HepG2 (cell line): ENCODE results near the gene ANXA2. TPM values are rescaled to one million over a fixed set of nuclear protein-coding genes. Genes with fewer than 3 reads are reported as not detected.

Experiments
- ATAC-seq: fragments of 200-7000 bp; cut with Tn5 transposase; 3 replicates; pipeline ENCODE4 v1.9.1; 2020; ENCODE audit warnings: mild to moderate bottlenecking, moderate library complexity
- BruUV-seq: library from RNA; stranded (reverse); fragments of 400-500 nt; replicated peaks from 2 replicates; lab custom pipeline; 2021; lab: Mats Ljungman, UMichigan
- CTCF ChIA-PET: fragments of 300-600 bp; formaldehyde crosslinking; extraction: SDS; loops from one replicate; lab custom pipeline; 2021; ENCODE audit warnings: low total read pairs, inconsistent platforms, low intra/inter-chr PET ratio; lab: Yijun Ruan, JAX
- POLR2A ChIA-PET: fragments of 350-600 bp; sonication (Branson Sonifier 250); formaldehyde crosslinking; loops from one replicate; lab custom pipeline; 2020; ENCODE audit warnings: antibody characterized with exemption, inconsistent platforms; lab: Yijun Ruan, JAX
- DNase-seq: peaks from one replicate; pipeline ENCODE4 v3.0.0-alpha.2; 2015; ENCODE audit warnings: low spot score
- FAIRE-seq: peaks from 3 replicates; lab custom pipeline; 2011; peaks lifted over from hg19 to GRCh38; lab: Jason Lieb, UNC
- H2AFZ ChIP-seq: one replicate; pipeline ENCODE4 v1.6.1; 2011; ENCODE audit warnings: low read length, inconsistent platforms
- H3K27ac ChIP-seq: fragments of 300-600 bp; 3 replicates; pipeline ENCODE4 v1.8.0; 2011; ENCODE audit warnings: mixed run types, mild to moderate bottlenecking, mixed read lengths, low read length, inconsistent platforms; ENCODE audit not compliant: insufficient read depth; ENCODE audit errors: extremely low read length
- H3K27me3 ChIP-seq, 2 experiments: fragments of 200-600 bp in 1 of 2; 2 replicates in 1 of 2; 3 replicates in 1 of 2; pipeline versions ENCODE4 v1.6.0 to v1.8.0; 2011; ENCODE audit warnings: low read length in 2 of 2, mild to moderate bottlenecking in 2 of 2, moderate library complexity in 2 of 2, inconsistent platforms in 1 of 2; ENCODE audit not compliant: insufficient read depth in 2 of 2, control insufficient read depth in 1 of 2
- H3K36me3 ChIP-seq, 2 experiments: fragments of 200-600 bp in 1 of 2; replicated peaks in 1 of 2; 2 replicates in 1 of 2; 3 replicates in 1 of 2; pipeline versions ENCODE4 v1.5.1 to v1.8.0; 2011; ENCODE audit warnings: low read length in 2 of 2, inconsistent platforms in 1 of 2; ENCODE audit not compliant: insufficient read depth in 2 of 2, control insufficient read depth in 1 of 2
- H3K4me1 ChIP-seq: 2 replicates; pipeline ENCODE4 v1.5.1; 2012; ENCODE audit warnings: low read length, inconsistent platforms; ENCODE audit not compliant: insufficient read depth
- H3K4me2 ChIP-seq: 2 replicates; pipeline ENCODE4 v1.6.0; 2011; ENCODE audit warnings: low read depth, low read length, inconsistent platforms
- H3K4me3 ChIP-seq, 3 experiments: fragments of 200-600 bp in 1 of 3; sonication (generic), shearing (Covaris generic) in 1 of 3; replicated peaks in 1 of 3; 2 replicates each; pipeline ENCODE4 v1.5.1; 2011 to 2016; ENCODE audit warnings: low read length in 3 of 3, inconsistent platforms in 2 of 3, low read depth in 2 of 3, mild to moderate bottlenecking in 2 of 3, control low read depth in 1 of 3, mixed read lengths in 1 of 3; ENCODE audit not compliant: insufficient read depth in 1 of 3
- H3K79me2 ChIP-seq: one replicate; pipeline ENCODE4 v1.6.1; 2011; ENCODE audit warnings: low read length, inconsistent platforms; ENCODE audit not compliant: insufficient read depth
- H3K9ac ChIP-seq: 2 replicates; pipeline ENCODE4 v1.6.0; 2011; ENCODE audit warnings: mild to moderate bottlenecking, low read depth, low read length, inconsistent platforms; ENCODE audit not compliant: insufficient read depth
- H3K9me3 ChIP-seq: 2 replicates; pipeline ENCODE4 v1.5.1; 2012; ENCODE audit warnings: mild to moderate bottlenecking, low read length
- H4K20me1 ChIP-seq: 2 replicates; pipeline ENCODE4 v1.6.0; 2011; ENCODE audit warnings: inconsistent platforms, mild to moderate bottlenecking, low read length, moderate library complexity; ENCODE audit not compliant: insufficient read depth
- CEBPG ChIP-seq: IDR thresholded peaks from 2 replicates; pipeline ENCODE4 v1.6.1; 2016
- GATAD1 ChIP-seq: IDR thresholded peaks from 2 replicates; pipeline ENCODE4 v1.6.1; 2016; ENCODE audit warnings: missing genetic modification reagents, missing compliant biosample characterization
- TAF1 ChIP-seq: sonication (generic); formaldehyde crosslinking; IDR thresholded peaks from 2 replicates; pipeline ENCODE4 v1.4.0; 2020; ENCODE audit warnings: missing genetic modification reagents
- WGBS: methylation state at CpG from one replicate; pipeline ENCODE4 v1.1.6; 2017; ENCODE audit warnings: low lambda C conversion rate; 5-methylcytosine and 5-hydroxymethylcytosine counted together
- in situ Hi-C: cut with HindIII; loops from 2 replicates; pipeline ENCODE4 v1.10.0; 2017; ENCODE audit warnings: low pct_unique_long_range_greater_than_20kb; ENCODE audit not compliant: extremely low pct_ligation_motif_present
- intact Hi-C: fragments of 100-400 bp; cut with micrococcal nuclease; formaldehyde crosslinking; loops from one replicate; pipeline ENCODE4 v1.10.0; 2022; ENCODE audit not compliant: unreplicated experiment
- polyA plus RNA-seq, 8 experiments: library from polyadenylated mRNA; depleted of rRNA in 3 of 8; stranded (reverse) in 7 of 8; unstranded in 1 of 8; fragments of >200 nt; fragmentation: Illumina TruSeq in 4 of 8; extraction: Trizol in 4 of 8; gene quantifications; 2 replicates each; pipeline versions ENCODE4 v1.2.1 to v1.2.3, GENCODE V29; 2011 to 2016; ENCODE audit warnings: low read depth in 4 of 8, missing spikeins in 1 of 8, mixed read lengths in 1 of 8; ENCODE audit not compliant: insufficient read depth in 1 of 8
- total RNA-seq, 5 experiments: library from RNA; depleted of rRNA; stranded (reverse); fragments of >200 nt; fragmentation: Illumina TruSeq; extraction: Trizol; gene quantifications; 2 replicates each; pipeline ENCODE4 v1.2.3, GENCODE V29; 2016; ENCODE audit warnings: low read depth in 1 of 5
- TF ChIP-seq, protein P1 (sequence below): sonication (generic); formaldehyde crosslinking; IDR thresholded peaks from 2 replicates; pipeline ENCODE4 v1.8.1; 2022; ENCODE audit warnings: low read depth, mild to moderate bottlenecking, missing genetic modification reagents
- TF ChIP-seq, protein P2 (sequence below): sonication (generic); formaldehyde crosslinking; IDR thresholded peaks from 2 replicates; pipeline ENCODE4 v1.4.0; 2020; ENCODE audit warnings: missing genetic modification reagents, borderline replicate concordance
- TF ChIP-seq, protein P3 (sequence below): sonication (generic); formaldehyde crosslinking; IDR thresholded peaks from 2 replicates; pipeline ENCODE4 v1.5.0; 2020; ENCODE audit warnings: mild to moderate bottlenecking, missing genetic modification reagents, borderline replicate concordance

Gene ANXA2
- total and polyA plus RNA-seq, 2 of the 13 experiments (the other 11 are each of a cell fraction or from before 2014, with no cell fraction given), result 196 to 613 TPM

DNA sequence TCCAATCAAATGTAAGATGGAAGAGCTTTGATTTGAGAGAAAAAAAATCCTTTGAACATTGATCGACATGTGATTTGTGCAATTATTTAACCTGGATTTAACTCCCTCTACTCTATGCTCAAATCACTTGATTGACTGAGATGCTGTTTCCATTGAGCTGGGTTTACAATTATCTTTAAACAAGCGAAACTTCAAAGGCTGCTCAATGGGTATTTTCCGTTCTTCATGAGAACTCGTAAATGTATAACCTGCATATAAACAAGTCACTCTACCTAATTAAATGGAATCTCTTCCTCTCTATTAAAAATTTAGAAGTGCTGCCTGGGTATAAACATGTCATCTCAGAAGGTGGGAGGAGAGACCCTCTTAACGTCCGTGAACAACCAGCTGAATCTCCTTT lies 71.9 kb downstream of the ANXA2 start:
- POLR2A ChIA-PET, result no interaction called here

DNA sequence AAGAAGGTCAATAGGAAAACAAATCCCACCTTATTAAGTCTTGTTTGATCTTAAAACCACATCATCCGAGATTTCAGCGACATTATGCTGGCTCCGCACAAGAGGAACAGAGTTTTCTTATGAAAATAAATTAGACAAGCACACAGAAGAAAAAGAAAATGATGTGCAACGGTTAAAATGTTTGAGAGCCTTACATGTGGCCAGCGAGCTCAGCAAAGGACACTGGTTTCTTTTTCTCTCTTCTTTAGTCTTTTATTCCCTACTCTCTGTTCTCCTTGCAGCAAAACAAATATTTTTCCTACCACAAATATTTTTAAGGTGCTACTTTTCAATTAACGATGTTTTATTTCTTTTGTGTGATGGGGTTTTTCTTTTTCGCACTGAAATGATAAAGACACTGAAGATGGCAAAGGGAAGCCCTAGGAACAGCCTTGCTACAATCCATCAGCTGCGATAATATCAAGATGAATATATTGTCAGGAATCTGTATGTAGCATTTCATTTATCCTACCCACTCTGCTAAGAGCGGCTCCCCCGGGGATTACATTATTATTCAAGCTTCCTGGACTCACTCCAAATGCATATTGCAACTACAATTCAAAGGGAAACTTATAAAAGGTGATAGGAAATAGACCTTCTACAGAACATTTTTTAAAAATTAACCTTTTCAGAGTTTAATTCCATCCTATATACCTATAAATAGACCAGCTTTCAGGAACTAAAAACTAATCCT lies 72.9 kb downstream of the ANXA2 start:
- Histone ChIP-seq H3K9me3 (no peaks in the 10 kb centered on the region), H3K4me3 (no peak overlapping the region), H3K4me2 (no peak overlapping the region), H2AFZ (no peak overlapping the region), H3K27ac (no peak overlapping the region), H3K27me3 (peaks cover 2 to 40% of the 10 kb centered on the region in 2 experiments), H3K4me1 (no peaks in the 10 kb centered on the region), H3K36me3 (no peaks in the 10 kb centered on the region; a peak in 1 of 5 replicates), H3K9ac (no peak overlapping the region), H3K79me2 (no peaks in the 10 kb centered on the region), H4K20me1 (no peaks in the 10 kb centered on the region)
- 17% methylated on average over 10 of the region's 10 CpGs for WGBS
- ATAC-seq (no peak), FAIRE-seq (no peak), DNase-seq (no peak)
- ChIA-PET CTCF (no interaction called here), POLR2A (no interaction called here)
- no TSS peak for BruUV-seq
- in situ Hi-C loops, result loop anchor here (25.0 kb wide), 1 partner anchor 588 kb away; no protein-coding TSS in a partner anchor
- intact Hi-C loops, result loop anchor here (5.0 kb wide), 1 partner anchor 113 kb away; no protein-coding TSS in a partner anchor
- TF ChIP-seq, protein P1, sequence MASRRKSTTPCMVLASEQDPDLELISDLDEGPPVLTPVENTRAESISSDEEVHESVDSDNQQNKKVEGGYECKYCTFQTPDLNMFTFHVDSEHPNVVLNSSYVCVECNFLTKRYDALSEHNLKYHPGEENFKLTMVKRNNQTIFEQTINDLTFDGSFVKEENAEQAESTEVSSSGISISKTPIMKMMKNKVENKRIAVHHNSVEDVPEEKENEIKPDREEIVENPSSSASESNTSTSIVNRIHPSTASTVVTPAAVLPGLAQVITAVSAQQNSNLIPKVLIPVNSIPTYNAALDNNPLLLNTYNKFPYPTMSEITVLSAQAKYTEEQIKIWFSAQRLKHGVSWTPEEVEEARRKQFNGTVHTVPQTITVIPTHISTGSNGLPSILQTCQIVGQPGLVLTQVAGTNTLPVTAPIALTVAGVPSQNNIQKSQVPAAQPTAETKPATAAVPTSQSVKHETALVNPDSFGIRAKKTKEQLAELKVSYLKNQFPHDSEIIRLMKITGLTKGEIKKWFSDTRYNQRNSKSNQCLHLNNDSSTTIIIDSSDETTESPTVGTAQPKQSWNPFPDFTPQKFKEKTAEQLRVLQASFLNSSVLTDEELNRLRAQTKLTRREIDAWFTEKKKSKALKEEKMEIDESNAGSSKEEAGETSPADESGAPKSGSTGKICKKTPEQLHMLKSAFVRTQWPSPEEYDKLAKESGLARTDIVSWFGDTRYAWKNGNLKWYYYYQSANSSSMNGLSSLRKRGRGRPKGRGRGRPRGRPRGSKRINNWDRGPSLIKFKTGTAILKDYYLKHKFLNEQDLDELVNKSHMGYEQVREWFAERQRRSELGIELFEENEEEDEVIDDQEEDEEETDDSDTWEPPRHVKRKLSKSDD (CRISPR knock-in tag), result no peak
- TF ChIP-seq GATAD1 (no peak), TAF1 (CRISPR knock-in tag) (no peak)
- TF ChIP-seq, protein P2, sequence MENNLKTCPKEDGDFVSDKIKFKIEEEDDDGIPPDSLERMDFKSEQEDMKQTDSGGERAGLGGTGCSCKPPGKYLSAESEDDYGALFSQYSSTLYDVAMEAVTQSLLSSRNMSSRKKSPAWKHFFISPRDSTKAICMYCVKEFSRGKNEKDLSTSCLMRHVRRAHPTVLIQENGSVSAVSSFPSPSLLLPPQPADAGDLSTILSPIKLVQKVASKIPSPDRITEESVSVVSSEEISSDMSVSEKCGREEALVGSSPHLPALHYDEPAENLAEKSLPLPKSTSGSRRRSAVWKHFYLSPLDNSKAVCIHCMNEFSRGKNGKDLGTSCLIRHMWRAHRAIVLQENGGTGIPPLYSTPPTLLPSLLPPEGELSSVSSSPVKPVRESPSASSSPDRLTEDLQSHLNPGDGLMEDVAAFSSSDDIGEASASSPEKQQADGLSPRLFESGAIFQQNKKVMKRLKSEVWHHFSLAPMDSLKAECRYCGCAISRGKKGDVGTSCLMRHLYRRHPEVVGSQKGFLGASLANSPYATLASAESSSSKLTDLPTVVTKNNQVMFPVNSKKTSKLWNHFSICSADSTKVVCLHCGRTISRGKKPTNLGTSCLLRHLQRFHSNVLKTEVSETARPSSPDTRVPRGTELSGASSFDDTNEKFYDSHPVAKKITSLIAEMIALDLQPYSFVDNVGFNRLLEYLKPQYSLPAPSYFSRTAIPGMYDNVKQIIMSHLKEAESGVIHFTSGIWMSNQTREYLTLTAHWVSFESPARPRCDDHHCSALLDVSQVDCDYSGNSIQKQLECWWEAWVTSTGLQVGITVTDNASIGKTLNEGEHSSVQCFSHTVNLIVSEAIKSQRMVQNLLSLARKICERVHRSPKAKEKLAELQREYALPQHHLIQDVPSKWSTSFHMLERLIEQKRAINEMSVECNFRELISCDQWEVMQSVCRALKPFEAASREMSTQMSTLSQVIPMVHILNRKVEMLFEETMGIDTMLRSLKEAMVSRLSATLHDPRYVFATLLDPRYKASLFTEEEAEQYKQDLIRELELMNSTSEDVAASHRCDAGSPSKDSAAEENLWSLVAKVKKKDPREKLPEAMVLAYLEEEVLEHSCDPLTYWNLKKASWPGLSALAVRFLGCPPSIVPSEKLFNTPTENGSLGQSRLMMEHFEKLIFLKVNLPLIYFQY (CRISPR knock-in tag), result no peak

More for the DNA sequence above, 71.9 kb downstream of the ANXA2 start:
- ATAC-seq (no peak), DNase-seq (no peak), FAIRE-seq (no peak)
- no peaks in the 10 kb centered on the region; a peak in 1 of 5 replicates for H3K36me3 ChIP-seq
- H3K27ac ChIP-seq, result no peak overlapping the region
- no peaks in the 10 kb centered on the region for H3K4me1 ChIP-seq
- H3K4me2 ChIP-seq, result no peak overlapping the region
- H2AFZ ChIP-seq, result no peak overlapping the region
- intact Hi-C loops, result loop anchor here (2.0 to 5.0 kb wide), 3 partner anchors 114 to 635 kb away; no protein-coding TSS in a partner anchor
- no peaks in the 10 kb centered on the region for H3K9me3 ChIP-seq
- CTCF ChIA-PET, result interaction anchor here (1.3 to 1.8 kb wide), 2 partner anchors 408 to 634 kb away, joined by 4 to 11 read pairs; no protein-coding TSS in a partner anchor
- no peaks in the 10 kb centered on the region for H4K20me1 ChIP-seq
- H3K9ac ChIP-seq, result no peak overlapping the region
- BruUV-seq, result no TSS peak
- peaks cover 2 to 33% of the 10 kb centered on the region in 2 experiments for H3K27me3 ChIP-seq
- no peaks in the 10 kb centered on the region for H3K79me2 ChIP-seq
- TF ChIP-seq, protein P3, sequence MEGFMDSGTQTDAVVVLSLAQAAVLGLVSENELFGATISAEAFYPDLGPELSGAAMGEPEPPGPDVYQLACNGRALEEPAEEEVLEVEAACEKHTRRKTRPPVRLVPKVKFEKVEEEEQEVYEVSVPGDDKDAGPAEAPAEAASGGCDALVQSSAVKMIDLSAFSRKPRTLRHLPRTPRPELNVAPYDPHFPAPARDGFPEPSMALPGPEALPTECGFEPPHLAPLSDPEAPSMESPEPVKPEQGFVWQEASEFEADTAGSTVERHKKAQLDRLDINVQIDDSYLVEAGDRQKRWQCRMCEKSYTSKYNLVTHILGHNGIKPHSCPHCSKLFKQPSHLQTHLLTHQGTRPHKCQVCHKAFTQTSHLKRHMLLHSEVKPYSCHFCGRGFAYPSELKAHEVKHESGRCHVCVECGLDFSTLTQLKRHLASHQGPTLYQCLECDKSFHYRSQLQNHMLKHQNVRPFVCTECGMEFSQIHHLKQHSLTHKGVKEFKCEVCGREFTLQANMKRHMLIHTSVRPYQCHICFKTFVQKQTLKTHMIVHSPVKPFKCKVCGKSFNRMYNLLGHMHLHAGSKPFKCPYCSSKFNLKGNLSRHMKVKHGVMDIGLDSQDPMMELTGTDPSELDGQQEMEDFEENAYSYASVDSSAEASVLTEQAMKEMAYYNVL (CRISPR knock-in tag), result no peak
- TF ChIP-seq CEBPG (CRISPR knock-in tag), result no peak
- in situ Hi-C loops, result no loop called here
- H3K4me3 ChIP-seq, result no peak overlapping the region
- WGBS, result 19% methylated on average over 6 of the region's 6 CpGs
